ENCODE results near the gene TMCC3.

GRCh38 chr12:94596596-94596995 is 53.8 kb downstream of the TMCC3 start:
- TF ChIP-seq GABPB2 (CRISPR knock-in tag; conservative IDR thresholded peaks at IDR 0.05) (no peak), IRF9 (tag; IDR thresholded peaks at IDR 0.05) (no peak), TAF9B (IDR thresholded peaks at IDR 0.05; ENCODE audit: partially characterized antibody) (no peak), MYNN (IDR thresholded peaks at IDR 0.05) (no peak), MYNN (CRISPR knock-in tag; IDR thresholded peaks at IDR 0.05) (no peak), ATF1 (CRISPR knock-in tag; IDR thresholded peaks at IDR 0.05) (no peak), ATF1 (tag; IDR thresholded peaks at IDR 0.05) (no peak)

Measured in K562 (cell line).